Left ventricle myocardium inferior (tissue), 1 donor: Measurements from ENCODE around the gene ZRANB2. TPM values are rescaled to one million over a fixed set of nuclear protein-coding genes. Genes with fewer than 3 reads are reported as not detected.

Source experiments
- DNase-seq: peaks from one replicate; pipeline ENCODE4 v3.0.0-alpha.2; 2020
- H3K27ac ChIP-seq: fragments of 200-600 bp; replicated peaks from 2 replicates; pipeline ENCODE4 v1.8.0; 2021
- H3K27me3 ChIP-seq: fragments of 200-600 bp; 2 replicates; pipeline ENCODE4 v1.8.0; 2021; ENCODE audit warnings: low read depth
- H3K36me3 ChIP-seq: fragments of 200-600 bp; 2 replicates; pipeline ENCODE4 v1.8.0; 2021
- H3K4me1 ChIP-seq: fragments of 200-600 bp; 2 replicates; pipeline ENCODE4 v1.8.0; 2021
- H3K4me3 ChIP-seq: fragments of 200-600 bp; 2 replicates; pipeline ENCODE4 v1.8.0; 2021; ENCODE audit warnings: mild to moderate bottlenecking, moderate library complexity
- H3K9me3 ChIP-seq: fragments of 200-600 bp; replicated peaks from 2 replicates; pipeline ENCODE4 v1.8.0; 2021
- intact Hi-C: fragments of 100-400 bp; cut with micrococcal nuclease; formaldehyde crosslinking; loops from one replicate; pipeline ENCODE4 v1.11.0; 2022
- total RNA-seq: library from RNA; stranded (reverse); fragmentation: NEBNext Ultra II Directional; extraction: Animal tissue kit (Norgen Biotek cat#: 25700); gene quantifications from one replicate; pipeline ENCODE4 v1.2.1, GENCODE V29; 2021
- TF ChIP-seq, protein P1 (sequence below): fragments of 200-600 bp; IDR thresholded peaks from 2 replicates; pipeline ENCODE4 v1.8.0; 2021; ENCODE audit warnings: antibody characterized with exemption, mild to moderate bottlenecking, borderline replicate concordance
- donor health status: DM: no; HTN: yes; CAD: no; lungs with severe emphysema.

The ZRANB2 gene
- total RNA-seq, 1 donor from 2014 or later = 58.5 TPM

DNA sequence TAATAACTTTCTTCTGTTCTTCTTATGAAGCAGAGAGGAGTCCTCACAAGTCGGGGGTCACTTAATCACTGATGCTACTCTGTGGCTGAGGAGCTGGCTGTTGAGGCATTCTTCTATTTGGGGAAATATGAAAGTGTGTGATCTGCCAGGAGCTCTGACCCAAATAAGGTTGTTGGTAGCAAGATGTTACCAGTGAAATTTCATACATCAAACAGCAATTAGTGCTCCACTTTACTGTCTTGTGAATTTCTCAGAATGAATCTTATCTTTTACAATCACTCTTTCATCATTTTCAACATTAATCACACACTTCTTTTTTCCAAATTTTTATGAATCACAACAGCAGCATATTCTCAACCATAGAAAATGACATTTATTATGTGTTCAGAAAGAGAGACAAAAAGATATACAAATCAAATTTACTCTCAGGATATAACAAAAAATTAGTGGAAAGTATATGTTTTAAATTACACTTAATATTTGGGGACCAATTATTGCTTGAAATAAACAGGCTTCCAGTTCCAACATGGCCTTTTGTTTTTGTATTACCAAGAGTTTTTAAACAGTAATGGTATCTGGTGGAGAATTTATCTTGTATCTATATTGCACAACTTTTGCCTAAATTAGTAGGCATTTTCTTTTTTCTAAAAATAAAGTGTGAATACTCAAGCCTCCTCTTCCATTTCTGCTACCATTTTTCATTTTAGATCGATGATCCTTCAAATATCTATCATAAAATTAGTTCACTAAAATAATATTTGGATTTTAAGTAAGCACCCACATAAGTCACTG, 42.8 kb downstream of the ZRANB2 start:
- intact Hi-C loops = no loop called here

DNA sequence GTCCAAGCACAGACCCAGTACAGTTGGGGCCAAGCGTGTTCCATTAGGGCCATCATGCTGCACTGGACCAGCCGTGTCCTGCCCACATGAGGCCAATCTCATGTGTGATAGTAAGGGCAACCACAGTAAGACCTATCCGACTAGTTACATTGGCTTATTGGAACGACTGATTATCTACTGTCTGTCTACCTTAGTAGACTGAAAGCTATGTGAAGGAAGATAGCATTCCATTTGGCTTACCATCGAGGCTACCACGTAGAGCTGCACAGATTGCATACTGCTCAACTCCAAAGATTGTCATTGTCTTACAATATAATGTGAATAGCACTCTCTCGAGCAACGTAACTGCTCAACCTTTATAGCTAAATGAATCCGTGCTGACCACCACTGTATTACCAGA, 43.8 kb downstream of the ZRANB2 start:
- Histone ChIP-seq H3K27ac (no peak overlapping the region), H3K9me3 (no peaks in the 10 kb centered on the region), H3K27me3 (peaks cover 38% of the 10 kb centered on the region), H3K4me1 (no peaks in the 10 kb centered on the region), H3K36me3 (no peaks in the 10 kb centered on the region), H3K4me3 (no peak overlapping the region)
- TF ChIP-seq, protein P1, sequence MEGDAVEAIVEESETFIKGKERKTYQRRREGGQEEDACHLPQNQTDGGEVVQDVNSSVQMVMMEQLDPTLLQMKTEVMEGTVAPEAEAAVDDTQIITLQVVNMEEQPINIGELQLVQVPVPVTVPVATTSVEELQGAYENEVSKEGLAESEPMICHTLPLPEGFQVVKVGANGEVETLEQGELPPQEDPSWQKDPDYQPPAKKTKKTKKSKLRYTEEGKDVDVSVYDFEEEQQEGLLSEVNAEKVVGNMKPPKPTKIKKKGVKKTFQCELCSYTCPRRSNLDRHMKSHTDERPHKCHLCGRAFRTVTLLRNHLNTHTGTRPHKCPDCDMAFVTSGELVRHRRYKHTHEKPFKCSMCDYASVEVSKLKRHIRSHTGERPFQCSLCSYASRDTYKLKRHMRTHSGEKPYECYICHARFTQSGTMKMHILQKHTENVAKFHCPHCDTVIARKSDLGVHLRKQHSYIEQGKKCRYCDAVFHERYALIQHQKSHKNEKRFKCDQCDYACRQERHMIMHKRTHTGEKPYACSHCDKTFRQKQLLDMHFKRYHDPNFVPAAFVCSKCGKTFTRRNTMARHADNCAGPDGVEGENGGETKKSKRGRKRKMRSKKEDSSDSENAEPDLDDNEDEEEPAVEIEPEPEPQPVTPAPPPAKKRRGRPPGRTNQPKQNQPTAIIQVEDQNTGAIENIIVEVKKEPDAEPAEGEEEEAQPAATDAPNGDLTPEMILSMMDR = no peak
- no peak for DNase-seq
- intact Hi-C loops = no loop called here

More for the DNA sequence above, 42.8 kb downstream of the ZRANB2 start:
- no peaks in the 10 kb centered on the region for H3K36me3 ChIP-seq
- TF ChIP-seq, protein P1 = no peak
- no peak for DNase-seq
- H3K9me3 ChIP-seq = no peaks in the 10 kb centered on the region
- peaks cover 38% of the 10 kb centered on the region for H3K27me3 ChIP-seq
- no peak overlapping the region for H3K27ac ChIP-seq
- no peak overlapping the region for H3K4me3 ChIP-seq
- H3K4me1 ChIP-seq = no peaks in the 10 kb centered on the region

DNA sequence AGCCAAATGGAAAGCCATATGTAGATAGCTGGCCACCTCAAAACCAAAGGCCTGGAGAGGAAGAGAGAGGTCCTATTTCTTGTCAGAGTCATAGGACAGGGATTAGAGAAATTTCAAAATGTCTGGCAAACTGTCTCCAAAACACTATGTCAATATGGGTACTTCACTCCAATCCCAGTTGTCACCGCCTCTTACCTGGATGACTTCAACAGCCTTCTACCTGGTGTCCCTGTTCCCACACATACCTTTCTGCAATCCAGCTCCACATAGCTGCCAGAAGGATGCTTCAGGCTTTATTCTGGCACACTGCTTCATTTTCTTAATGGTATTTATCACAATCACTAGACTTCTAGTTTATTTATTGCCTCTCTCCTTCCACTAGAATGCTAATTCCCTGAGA, 47.7 kb downstream of the ZRANB2 start:
- Histone ChIP-seq H3K4me3 (no peak overlapping the region), H3K9me3 (no peaks in the 10 kb centered on the region), H3K27ac (no peak overlapping the region), H3K27me3 (peaks cover 45% of the 10 kb centered on the region), H3K36me3 (no peaks in the 10 kb centered on the region), H3K4me1 (no peaks in the 10 kb centered on the region)
- TF ChIP-seq, protein P1 = no peak
- intact Hi-C loops = no loop called here
- no peak for DNase-seq

DNA sequence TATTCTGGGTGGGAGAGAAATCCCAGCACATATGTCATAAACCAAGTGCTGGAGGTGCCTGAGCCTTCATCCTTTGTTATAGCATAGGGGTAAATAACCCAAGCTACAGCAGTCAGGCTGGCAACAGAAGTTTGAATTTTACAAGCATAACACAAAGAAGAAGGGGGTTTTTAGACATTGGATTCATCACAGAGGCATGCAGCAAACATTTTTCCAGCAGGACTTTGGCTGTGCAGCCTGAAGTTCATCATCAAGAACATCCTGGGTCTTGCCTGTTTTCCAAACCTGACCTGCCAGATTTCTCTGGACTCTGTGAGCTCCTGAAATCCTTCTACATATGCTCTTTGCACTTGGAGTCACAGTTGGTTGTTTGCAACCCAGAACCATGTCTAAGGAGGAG, 49.4 kb downstream of the ZRANB2 start:
- Histone ChIP-seq H3K9me3 (no peaks in the 10 kb centered on the region), H3K4me1 (no peaks in the 10 kb centered on the region), H3K4me3 (no peak overlapping the region), H3K27me3 (peaks cover 47% of the 10 kb centered on the region), H3K36me3 (no peaks in the 10 kb centered on the region), H3K27ac (no peak overlapping the region)
- intact Hi-C loops = no loop called here
- DNase-seq = no peak
- TF ChIP-seq, protein P1 = no peak

DNA sequence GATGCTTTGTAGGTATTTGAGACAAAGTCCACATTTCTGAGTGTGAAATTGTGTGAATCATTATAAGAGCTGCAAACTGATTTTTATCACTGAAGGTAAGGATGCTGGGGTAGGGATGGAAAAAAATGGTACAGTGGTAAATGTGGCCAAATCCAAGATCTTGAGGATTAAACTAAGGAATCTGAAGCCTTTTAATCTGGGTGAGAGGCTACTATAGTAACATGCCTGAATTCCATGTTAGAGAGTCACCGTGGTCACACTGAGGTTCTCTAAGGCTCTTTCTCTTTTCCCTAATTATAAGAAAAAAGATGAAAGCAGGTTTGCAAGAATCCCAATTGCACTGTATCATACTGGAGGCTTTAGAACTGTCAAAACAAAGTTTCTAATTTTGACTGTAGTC, 50.8 kb downstream of the ZRANB2 start:
- H3K4me1 ChIP-seq = no peaks in the 10 kb centered on the region
- H3K27ac ChIP-seq = no peak overlapping the region
- DNase-seq = no peak
- peaks cover 37% of the 10 kb centered on the region for H3K27me3 ChIP-seq
- H3K9me3 ChIP-seq = no peaks in the 10 kb centered on the region
- TF ChIP-seq, protein P1 = no peak
- intact Hi-C loops = no loop called here
- no peak overlapping the region for H3K4me3 ChIP-seq
- H3K36me3 ChIP-seq = no peaks in the 10 kb centered on the region
